ENCODE results near the gene MMRN2.
A peak's percentile ranks its signal among the peaks of the same experiment; 100 is the strongest.
"Not testable (repeated sequence)": the region's sequence is repeated elsewhere in the genome, so short reads cannot be mapped to it uniquely, and the experiment has no call there.

The MMRN2 gene, protein sequence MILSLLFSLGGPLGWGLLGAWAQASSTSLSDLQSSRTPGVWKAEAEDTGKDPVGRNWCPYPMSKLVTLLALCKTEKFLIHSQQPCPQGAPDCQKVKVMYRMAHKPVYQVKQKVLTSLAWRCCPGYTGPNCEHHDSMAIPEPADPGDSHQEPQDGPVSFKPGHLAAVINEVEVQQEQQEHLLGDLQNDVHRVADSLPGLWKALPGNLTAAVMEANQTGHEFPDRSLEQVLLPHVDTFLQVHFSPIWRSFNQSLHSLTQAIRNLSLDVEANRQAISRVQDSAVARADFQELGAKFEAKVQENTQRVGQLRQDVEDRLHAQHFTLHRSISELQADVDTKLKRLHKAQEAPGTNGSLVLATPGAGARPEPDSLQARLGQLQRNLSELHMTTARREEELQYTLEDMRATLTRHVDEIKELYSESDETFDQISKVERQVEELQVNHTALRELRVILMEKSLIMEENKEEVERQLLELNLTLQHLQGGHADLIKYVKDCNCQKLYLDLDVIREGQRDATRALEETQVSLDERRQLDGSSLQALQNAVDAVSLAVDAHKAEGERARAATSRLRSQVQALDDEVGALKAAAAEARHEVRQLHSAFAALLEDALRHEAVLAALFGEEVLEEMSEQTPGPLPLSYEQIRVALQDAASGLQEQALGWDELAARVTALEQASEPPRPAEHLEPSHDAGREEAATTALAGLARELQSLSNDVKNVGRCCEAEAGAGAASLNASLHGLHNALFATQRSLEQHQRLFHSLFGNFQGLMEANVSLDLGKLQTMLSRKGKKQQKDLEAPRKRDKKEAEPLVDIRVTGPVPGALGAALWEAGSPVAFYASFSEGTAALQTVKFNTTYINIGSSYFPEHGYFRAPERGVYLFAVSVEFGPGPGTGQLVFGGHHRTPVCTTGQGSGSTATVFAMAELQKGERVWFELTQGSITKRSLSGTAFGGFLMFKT

DNA sequence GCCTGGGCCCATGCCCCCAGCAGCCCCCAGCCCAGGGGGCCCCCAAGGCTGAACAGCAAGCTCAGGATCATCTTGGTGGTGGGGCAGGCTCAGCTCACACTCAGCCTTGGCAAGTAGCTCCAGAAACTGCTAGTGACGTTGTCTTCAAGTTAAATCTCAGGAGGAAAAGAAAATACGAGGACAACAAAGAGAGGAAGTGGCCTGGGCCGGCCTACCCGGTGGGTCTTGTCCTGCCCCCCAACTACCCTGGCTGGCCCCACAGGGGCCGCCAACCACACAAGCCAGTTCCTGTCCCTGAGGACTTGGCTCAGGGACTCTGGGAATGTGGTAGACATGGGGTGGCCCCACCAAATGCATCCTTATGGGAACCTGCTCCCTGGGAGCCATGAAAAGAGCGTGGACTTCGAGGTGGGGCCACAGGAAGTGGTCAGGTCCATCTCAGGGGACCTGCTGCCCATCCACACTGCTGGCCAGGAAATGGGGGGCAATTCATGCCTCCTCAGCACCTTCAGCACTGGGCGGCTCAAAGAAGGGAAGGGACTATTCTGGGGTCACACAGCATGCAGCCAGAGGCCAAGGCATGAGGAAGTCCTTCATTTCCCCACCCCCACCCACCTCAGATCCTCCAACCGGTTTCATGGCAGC, at the start of gene MMRN2:
TSS of gene MMRN2 (minus strand) at position 145 of the 645 bp plus-strand sequence. CDS start at position 71, 74 bp downstream.
- DNase-seq (ENCODE audit: low spot score) = no peak

DNA sequence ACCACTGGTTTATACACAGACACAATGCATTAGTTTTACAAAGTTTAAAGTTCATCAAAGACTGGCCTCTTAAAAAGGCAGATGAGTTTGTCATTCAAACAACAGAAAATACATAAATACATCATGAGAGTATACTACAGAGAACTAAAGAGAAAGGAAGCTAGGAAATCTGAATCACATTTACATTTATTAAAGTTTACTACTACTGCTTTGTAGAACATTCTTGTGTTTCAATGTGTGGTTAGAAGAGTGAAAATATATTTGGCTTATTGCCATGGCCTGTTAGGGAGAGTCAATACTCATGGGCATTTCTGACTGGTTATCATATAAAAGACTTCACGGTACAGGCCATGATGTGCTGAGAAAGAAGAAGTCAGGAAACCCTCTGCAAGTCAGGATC, 49.7 kb upstream of the MMRN2 start:
- DNase-seq (ENCODE audit: low spot score) = not testable (repeated sequence)

DNA sequence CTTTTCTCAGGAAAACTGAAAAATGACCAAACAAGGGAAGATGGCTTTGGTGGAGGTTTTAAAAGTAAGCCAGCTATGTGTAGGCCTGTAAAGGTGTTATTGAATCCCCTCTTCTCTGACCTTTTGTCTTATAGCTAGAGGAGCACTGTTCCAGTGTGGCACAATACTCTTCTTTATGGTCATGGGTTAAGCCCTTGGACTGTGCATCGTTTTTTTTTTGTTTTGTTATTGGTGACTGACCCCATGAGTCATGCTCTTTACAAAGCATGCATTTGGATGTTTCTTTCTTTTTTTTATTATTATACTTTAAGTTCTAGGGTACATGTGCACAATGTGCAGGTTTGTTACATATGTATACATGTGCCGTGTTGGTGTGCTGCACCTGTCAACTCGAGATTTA, 43.1 kb upstream of the MMRN2 start:
- DNase-seq (ENCODE audit: low spot score) = no peak

DNA sequence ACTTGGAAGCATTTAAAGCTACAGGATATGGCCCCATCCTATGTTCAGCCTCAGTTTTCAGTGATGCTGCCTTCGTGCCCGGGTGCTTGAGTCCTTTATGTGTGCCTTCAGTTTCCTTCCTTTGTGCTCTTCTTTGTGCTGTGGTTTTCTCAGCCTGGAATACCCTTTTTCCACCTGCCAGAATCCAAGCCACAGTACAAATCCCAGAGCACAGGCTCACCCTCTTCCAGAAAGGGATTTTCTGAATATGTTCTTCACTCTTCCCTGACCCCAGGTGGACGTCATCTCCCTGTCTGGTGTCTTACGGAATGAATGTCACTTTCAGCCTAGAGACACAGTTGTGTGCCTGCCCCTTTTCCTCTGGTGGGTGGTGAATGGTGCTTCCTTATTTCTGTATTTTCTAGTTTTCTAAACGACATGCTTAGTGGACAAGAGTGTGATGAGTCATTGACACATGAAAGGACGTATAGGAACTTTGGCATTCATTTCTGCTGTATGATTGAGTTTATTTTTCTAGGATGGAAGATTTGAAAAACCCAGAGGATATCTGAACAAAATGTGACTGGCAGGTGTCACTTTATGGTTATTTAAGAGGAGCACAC, 42.5 kb upstream of the MMRN2 start:
- not testable (repeated sequence) for DNase-seq (ENCODE audit: low spot score)

DNA sequence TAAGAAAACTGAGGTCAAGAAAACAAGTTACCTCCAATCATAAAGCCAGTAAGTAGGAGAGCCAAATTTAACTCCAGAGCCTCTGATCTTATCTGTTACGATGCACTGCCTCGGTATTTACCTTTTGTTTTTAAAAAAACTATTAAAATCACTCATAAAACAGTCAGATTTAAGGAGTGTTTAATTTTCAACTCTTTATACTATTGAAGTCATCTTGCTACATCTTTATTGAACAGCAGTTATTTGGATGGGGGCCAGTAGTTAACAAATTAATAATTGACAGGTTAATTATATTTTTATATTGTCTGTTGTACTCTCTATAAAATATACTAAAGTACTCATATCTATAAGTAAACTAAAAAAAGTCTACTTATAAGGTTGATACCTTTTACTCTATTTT, 35.5 kb upstream of the MMRN2 start:
- DNase-seq (ENCODE audit: low spot score) = no peak

DNA sequence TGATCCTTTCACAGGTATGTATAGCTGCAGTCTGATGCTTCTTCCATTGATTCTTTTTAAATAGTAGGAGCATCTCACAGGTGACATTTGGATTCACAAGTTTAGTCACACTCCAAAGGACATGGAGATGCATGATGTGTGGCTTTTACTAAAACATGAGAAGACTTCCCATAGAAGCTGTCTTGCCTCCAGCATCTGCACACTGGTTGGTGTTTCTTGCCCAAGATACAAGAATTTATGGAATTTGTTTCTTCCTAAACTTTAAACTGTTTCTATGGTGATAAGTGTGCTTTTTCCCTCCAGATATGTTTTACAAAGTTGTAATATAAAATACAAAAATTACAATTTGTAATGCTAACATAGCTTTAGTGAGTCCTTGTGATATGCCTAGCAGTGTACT, 35.0 kb upstream of the MMRN2 start:
- DNase-seq (ENCODE audit: low spot score) = no peak

DNA sequence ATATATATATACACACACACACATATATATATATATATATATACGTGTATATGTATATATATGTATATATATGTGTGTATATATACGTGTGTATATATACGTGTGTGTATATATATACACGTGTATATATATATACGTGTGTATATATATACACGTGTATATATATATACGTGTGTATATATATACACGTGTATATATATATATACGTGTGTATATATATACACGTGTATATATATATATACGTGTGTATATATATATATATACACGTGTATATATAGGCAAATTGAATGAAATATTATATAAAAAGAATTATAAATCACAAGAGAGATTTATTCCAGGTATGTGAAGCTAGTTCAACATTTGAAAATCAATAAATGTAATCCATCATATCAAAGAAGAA, 33.9 kb upstream of the MMRN2 start:
- DNase-seq (ENCODE audit: low spot score) = not testable (repeated sequence)

DNA sequence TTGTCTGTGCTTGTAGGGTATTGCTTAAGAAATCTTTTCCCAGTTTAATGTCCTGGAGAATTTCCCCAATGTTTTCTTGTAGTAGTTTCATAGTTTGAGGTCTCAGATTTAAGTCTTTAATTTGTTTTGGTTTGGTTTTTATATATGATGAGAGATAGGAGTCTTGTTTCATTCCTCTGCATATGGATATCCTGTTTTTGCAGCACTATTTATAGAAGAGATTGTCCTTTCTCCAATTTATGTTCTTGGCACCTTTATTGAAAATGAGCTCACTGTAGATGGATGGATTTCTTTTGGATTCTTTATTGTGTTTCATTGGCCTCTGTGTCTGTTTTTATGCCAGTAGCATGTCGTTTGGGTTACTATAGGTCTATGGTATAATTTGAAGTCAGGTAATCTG, 31.1 kb upstream of the MMRN2 start:
- no peak for DNase-seq (ENCODE audit: low spot score)

DNA sequence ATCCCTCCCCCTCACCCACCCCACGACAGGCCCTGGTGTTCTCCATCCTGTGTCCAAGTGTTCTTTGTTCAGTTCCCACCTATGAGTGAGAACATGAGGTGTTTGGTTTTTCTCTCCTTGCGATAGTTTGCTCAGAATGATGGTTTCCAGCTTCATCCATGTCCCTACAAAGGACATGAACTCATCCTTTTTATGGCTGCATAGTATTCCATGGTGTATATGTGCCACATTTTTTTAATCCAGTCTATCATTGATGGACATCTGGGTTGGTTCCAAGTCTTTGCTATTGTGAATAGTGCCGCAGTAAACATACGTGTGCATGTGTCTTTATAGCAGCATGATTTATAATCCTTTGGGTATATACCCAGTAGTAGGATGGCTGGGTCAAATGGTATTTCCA, 27.1 kb upstream of the MMRN2 start:
- not testable (repeated sequence) for DNase-seq (ENCODE audit: low spot score)

DNA sequence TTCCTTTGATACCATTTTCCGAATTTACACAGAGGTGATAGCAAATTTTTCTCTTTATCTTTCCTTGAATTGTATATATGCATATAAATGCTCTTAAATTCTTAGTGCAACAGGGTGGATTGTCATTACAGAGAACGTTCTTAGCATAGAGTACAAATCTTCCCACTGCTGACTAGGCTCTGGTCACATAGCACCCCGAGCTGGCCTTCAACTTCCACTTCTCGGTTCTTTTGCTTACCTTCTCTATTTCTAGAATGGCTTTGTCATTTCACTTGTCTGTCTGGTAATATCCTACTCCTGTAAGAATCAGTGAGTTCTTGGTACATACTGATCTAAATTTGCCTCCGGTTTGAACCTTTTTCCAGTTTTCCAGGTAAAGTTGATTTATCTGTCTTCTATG, 24.3 kb upstream of the MMRN2 start:
- DNase-seq (ENCODE audit: low spot score) = no peak

DNA sequence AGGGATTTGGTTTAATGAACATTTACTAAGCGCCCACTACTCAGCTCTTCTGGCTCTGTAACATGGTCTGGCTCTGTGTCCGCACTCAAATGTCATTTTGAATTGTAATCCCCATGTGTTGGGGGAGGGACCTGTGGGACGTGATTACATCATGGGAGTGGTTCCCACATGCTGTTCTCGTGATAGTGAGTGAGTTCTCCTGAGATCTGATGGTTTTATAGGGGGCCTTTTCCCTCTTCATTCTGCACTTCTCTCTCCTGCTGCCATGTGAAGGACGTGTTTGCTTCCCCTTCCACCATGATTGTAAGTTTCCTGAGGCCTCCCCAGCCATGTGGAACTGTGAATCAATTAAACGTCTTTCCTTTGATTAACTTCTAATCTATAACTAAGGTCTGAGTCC, 23.6 kb upstream of the MMRN2 start:
- DNase-seq (ENCODE audit: low spot score) = not testable (repeated sequence)

DNA sequence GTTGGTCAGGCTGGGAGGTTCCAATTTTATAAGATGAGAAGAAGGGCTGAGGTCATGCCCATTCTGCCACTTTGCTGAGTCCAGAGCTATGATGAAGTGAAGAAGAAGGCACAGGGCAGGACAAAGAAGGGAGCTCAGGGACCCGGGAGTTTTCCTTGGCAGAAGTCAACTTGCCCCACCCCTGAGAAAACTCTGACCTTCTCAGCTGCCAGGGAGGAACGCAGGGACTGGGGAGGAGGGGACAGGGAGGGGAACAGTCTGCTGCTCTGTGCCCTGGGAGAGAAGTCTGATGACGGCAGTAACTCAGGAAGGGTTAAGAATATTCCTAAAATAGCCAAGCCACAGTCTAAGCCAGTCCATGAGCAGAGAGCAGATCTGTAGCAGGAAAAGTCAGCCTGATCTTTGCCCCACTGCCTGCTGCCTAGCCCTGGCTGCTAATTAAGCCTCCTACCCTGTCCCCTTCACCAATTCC, 22.6 kb upstream of the MMRN2 start:
- no peak for DNase-seq (ENCODE audit: low spot score)

DNA sequence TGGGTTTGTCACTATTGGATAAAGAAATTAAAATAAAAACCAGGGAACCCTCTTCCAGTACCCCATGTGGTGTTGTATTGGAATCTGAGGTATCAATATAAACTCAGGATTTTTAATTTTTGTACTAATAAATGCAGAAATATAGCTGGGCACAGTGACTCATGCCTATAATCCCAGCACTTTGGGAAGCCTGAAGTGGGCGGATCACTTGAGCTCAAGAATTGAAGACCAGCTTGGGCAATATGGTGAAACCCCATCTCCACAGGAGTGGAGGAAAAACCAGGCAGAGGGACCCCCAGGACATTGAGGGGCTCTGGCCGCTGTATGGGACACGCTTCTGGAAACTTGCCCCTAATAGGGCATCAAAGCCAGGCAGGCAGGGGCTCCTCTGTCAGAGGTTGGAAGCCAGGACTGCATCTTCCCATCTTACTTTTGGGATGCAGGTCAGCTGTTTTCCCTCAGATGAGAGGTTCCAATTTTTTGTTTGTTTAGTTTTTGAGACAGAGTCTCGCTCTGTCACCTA, 21.9 kb upstream of the MMRN2 start:
- DNase-seq (ENCODE audit: low spot score) = no peak

DNA sequence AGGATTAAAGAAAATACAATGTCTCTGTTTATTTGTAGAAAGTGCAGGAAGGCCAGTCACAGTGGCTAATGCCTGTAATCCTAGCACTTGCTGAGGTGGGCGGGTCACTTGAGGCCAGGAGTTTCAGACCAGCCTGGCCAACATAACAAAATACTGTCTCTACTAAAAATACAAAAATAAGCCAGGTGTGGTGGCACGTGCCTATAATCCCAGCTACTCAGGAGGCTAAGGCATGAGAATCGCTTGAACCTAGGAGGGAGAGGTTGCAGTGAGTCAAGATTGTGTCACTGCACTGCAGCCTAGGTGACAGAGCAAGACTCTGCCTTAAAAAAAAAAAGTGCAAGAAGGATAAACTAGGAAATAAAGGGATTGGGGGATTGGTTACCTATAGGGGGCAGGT, 21.0 kb upstream of the MMRN2 start:
- DNase-seq (ENCODE audit: low spot score) = not testable (repeated sequence)

DNA sequence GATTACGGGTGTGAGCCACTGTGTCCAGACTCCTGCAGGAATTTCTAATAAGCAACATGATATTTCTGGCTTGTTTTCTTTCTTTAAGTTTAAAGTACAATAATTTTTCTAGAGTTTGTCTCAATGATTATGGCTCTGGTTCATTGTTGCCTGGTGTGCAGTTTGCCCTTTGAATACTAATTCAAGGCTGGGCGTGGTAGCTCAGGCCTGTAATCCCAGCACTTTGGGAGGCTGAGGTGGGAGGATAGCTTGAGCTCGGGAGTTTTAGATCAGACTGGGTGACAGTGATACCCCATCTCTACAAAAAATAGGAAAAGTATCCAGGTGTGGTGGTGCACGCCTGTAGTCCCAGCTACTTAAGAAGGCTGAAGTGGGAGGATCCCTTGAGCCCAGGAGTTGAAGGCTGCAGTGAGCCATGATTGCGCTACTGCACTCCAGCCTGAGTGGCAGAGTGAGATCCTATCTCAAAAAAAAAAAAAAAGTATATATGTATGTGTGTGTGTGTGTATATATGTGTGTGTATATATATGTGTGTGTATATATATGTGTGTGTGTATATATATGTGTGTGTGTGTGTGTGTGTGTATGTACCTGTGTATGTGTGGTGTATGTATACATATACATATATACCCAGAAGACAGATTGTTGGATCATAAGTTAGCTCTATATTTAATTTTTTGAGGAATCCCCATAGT, 19.1 kb upstream of the MMRN2 start:
- no peak for DNase-seq (ENCODE audit: low spot score)

DNA sequence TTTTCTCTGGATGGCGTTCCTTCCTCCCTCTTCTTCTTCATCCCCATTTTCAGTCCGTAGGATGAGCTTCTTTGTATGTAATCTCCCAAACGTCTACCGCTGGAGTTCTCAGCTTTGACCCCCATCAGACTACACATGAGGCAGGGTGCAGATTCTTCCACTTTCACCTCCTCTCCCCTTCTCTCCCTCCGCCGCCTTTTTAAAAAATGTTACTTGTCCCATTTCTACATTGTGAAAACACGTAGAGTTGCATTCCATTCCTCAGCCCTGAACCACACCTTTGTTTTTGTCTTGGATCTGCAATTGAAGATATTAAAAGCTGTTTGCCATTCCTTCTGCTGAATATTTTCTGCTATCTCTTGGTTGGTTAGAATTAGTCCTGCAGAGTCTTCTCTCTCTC, 17.1 kb upstream of the MMRN2 start:
- no peak for DNase-seq (ENCODE audit: low spot score)

DNA sequence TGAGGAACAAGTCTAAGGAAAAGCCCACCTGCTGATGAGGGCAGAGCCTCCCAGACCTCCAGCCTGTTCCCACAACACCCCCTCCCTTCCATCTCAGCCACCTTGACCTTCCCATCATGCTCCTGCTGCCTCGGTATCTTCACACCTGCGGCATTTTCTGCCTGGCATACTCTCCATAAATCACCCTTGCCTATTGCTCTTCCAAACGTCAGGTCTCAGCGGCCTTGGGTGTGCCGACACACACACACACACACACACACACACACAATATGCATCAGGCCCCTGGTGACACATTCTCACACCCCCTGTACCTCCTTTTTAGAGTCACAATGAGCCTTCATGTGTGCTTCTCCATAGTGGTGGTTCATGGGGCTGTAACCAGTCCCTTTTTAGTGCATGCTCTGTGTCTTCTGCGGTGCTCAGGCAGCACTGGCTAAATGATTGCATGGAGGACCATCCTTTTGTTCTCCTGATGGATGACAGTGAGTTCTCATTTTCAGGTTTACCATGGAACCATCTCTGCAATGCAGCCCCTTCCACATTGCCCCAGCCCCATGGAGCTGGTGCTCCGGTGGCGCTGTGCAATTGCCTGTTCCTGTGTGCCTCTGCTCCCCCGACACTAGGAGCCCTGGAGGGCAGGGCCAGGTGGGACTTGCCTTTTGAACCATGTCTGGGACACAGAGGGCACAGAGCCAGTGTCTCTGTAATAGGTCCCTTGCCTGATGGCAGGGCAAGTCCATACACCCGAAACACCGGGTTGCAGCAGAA, 15.4 kb upstream of the MMRN2 start:
- no peak for DNase-seq (ENCODE audit: low spot score)

DNA sequence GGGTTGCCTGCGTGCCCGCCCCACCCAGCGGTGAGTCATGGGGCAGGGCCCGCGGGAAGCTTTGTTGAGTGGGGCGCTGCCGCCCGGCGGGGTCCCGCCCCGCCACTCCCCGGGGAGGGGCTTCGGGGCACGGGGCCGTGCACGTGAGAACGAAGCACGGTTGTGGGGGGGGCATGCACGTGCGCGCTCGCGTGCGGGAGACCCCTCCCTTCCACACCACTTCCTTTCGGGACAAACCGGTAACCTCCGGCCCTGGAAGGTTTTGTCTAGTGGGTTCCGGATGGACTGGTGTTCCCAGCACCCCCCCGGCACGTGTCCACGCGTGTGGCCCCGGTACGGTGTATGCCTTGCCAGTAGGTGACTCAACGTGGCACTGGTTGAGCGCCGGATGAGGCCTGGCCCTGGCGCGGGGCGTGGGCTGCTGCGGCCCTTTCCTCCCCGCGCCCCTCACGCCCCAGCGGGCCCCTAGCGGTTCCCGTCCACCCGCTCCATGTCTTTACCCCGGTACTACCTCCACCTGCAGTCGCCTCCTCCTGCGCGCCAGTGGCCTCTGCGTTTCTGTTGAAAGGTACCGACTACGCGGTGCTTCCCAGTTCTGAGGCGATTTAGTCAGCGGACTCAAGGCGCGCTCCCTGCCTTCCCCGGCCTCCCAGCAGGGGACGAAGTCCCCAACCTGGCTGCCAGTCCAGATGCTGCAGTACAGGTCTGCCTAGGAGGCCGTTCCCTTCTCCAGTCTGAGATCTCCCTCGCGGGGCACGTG, 14.0 kb upstream of the MMRN2 start:
- peak; percentile 79 for DNase-seq (ENCODE audit: low spot score)

DNA sequence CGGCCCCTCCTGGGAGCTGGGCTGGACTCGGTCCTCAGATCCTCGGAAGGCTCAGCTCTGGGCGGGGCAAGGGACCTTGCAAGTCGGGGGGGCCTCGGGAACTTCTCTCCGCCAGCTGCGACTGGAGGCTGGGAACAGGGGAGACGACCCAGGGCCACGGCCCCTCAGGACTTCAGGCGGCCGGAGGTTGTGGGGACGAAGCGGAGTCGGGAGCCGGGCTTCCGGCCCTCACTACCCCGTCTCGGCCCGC, 13.5 kb upstream of the MMRN2 start:
- DNase-seq (ENCODE audit: low spot score) = no peak
